ENCODE measurements around the gene RAD17. TPM values are rescaled to one million over a fixed set of nuclear protein-coding genes. Genes with fewer than 3 reads are reported as not detected.
"Not testable (repeated sequence)": the region's sequence is repeated elsewhere in the genome, so short reads cannot be mapped to it uniquely, and the experiment has no call there.

The RAD17 gene
- polyA plus RNA-seq, 1 donor from 2014 or later = 51.8 TPM

GRCh38 chr5:69451941-69452647 is 82.5 kb downstream of the RAD17 start:
- TF ChIP-seq EZH2 (IDR thresholded peaks at IDR 0.05; ENCODE audit: borderline replicate concordance, insufficient read depth, low read length, poor library complexity, severe bottlenecking) = no peak
- no peak for TF ChIP-seq EP300 (conservative IDR thresholded peaks at IDR 0.05; ENCODE audit: poor library complexity, severe bottlenecking)
- H3K4me3 ChIP-seq (ENCODE audit: low read length) = no peak overlapping the region
- H3K36me3 ChIP-seq (ENCODE audit: insufficient read depth, low read length) = no peaks in the 10 kb centered on the region
- H3F3A ChIP-seq (ENCODE audit: insufficient read depth, low read length, poor library complexity, severe bottlenecking) = no peaks in the 10 kb centered on the region
- H3K9me3 ChIP-seq (ENCODE audit: low read length) = no peaks in the 10 kb centered on the region
- H3K4me2 ChIP-seq (ENCODE audit: low read length) = no peak overlapping the region
- H3K79me2 ChIP-seq (replicated peaks; ENCODE audit: insufficient read depth, low read length) = no peaks in the 10 kb centered on the region
- H3K9ac ChIP-seq (ENCODE audit: low read length) = no peak overlapping the region
- no peak overlapping the region for H3K27ac ChIP-seq (ENCODE audit: low read length)
- no peaks in the 10 kb centered on the region for H3K27me3 ChIP-seq (ENCODE audit: insufficient read depth, low read depth, low read length)
- no peak overlapping the region for H2AFZ ChIP-seq (ENCODE audit: low read depth, low read length)
- no peaks in the 10 kb centered on the region for H3K9me2 ChIP-seq (ENCODE audit: insufficient read depth, low read length)
- H4K20me1 ChIP-seq (ENCODE audit: insufficient read depth) = no peaks in the 10 kb centered on the region

- not testable (repeated sequence) for H3F3A ChIP-seq (ENCODE audit: insufficient read depth, low read length, poor library complexity, severe bottlenecking); H3K4me3 ChIP-seq (ENCODE audit: low read length); H3K9ac ChIP-seq (ENCODE audit: low read length); H3K9me3 ChIP-seq (ENCODE audit: low read length); H3K36me3 ChIP-seq (ENCODE audit: insufficient read depth, low read length); H3K27me3 ChIP-seq (ENCODE audit: insufficient read depth, low read depth, low read length); H4K20me1 ChIP-seq (ENCODE audit: insufficient read depth); H2AFZ ChIP-seq (ENCODE audit: low read depth, low read length); H3K9me2 ChIP-seq (ENCODE audit: insufficient read depth, low read length); H3K27ac ChIP-seq (ENCODE audit: low read length); H3K79me2 ChIP-seq (replicated peaks; ENCODE audit: insufficient read depth, low read length); H3K4me2 ChIP-seq (ENCODE audit: low read length)
Observed at GRCh38 chr5:69453487-69453886, 83.9 kb downstream of the RAD17 start.

GRCh38 chr5:69454460-69455249 is 85.0 kb downstream of the RAD17 start:
- TF ChIP-seq POLR2AphosphoS5 (IDR thresholded peaks at IDR 0.05) (no peak), RAD21 (conservative IDR thresholded peaks at IDR 0.05) (no peak), CTCF (IDR thresholded peaks at IDR 0.05; ENCODE audit: poor library complexity, severe bottlenecking) (no peak), TAF1 (IDR thresholded peaks at IDR 0.05; ENCODE audit: low read depth) (no peak), EZH2 (IDR thresholded peaks at IDR 0.05; ENCODE audit: borderline replicate concordance, insufficient read depth, low read length, poor library complexity, severe bottlenecking) (no peak), REST (IDR thresholded peaks at IDR 0.05; ENCODE audit: borderline replicate concordance) (no peak), SMC3 (conservative IDR thresholded peaks at IDR 0.05; ENCODE audit: poor library complexity) (no peak), EP300 (conservative IDR thresholded peaks at IDR 0.05; ENCODE audit: poor library complexity, severe bottlenecking) (no peak), MXI1 (conservative IDR thresholded peaks at IDR 0.05; ENCODE audit: poor library complexity, severe bottlenecking) (no peak)
- H2AFZ ChIP-seq (ENCODE audit: low read depth, low read length) = no peak overlapping the region

GRCh38 chr5:69455428-69455988 is 85.9 kb downstream of the RAD17 start:
- H3K4me2 ChIP-seq (ENCODE audit: low read length); H3F3A ChIP-seq (ENCODE audit: insufficient read depth, low read length, poor library complexity, severe bottlenecking); H3K9me2 ChIP-seq (ENCODE audit: insufficient read depth, low read length); H3K36me3 ChIP-seq (ENCODE audit: insufficient read depth, low read length); H3K79me2 ChIP-seq (replicated peaks; ENCODE audit: insufficient read depth, low read length); H3K4me3 ChIP-seq (ENCODE audit: low read length); H3K9me3 ChIP-seq (ENCODE audit: low read length); H4K20me1 ChIP-seq (ENCODE audit: insufficient read depth); H3K9ac ChIP-seq (ENCODE audit: low read length); H3K27ac ChIP-seq (ENCODE audit: low read length); H3K27me3 ChIP-seq (ENCODE audit: insufficient read depth, low read depth, low read length); H2AFZ ChIP-seq (ENCODE audit: low read depth, low read length): not testable (repeated sequence)

More at GRCh38 chr5:69454460-69455249, 85.0 kb downstream of the RAD17 start:
- no peaks in the 10 kb centered on the region for H3F3A ChIP-seq (ENCODE audit: insufficient read depth, low read length, poor library complexity, severe bottlenecking)
- H4K20me1 ChIP-seq (ENCODE audit: insufficient read depth) = no peaks in the 10 kb centered on the region
- H3K4me3 ChIP-seq (ENCODE audit: low read length) = no peak overlapping the region
- no peaks in the 10 kb centered on the region for H3K9me2 ChIP-seq (ENCODE audit: insufficient read depth, low read length)
- H3K4me2 ChIP-seq (ENCODE audit: low read length) = no peak overlapping the region
- no peak overlapping the region for H3K9ac ChIP-seq (ENCODE audit: low read length)
- H3K27ac ChIP-seq (ENCODE audit: low read length) = no peak overlapping the region
- no peaks in the 10 kb centered on the region for H3K79me2 ChIP-seq (replicated peaks; ENCODE audit: insufficient read depth, low read length)
- H3K9me3 ChIP-seq (ENCODE audit: low read length) = no peaks in the 10 kb centered on the region
- no peaks in the 10 kb centered on the region for H3K36me3 ChIP-seq (ENCODE audit: insufficient read depth, low read length)
- H3K27me3 ChIP-seq (ENCODE audit: insufficient read depth, low read depth, low read length) = no peaks in the 10 kb centered on the region

Measured in neural cell (in vitro differentiated cells).